ENCODE results near the gene CD3D.

The CD3D gene

GRCh38 chr11:118364956-118365615, 22.6 kb upstream of the CD3D start:
- H3K9ac ChIP-seq (ENCODE audit: low read depth, low read length) = no peak overlapping the region
- no peaks in the 10 kb centered on the region for H3K27me3 ChIP-seq (ENCODE audit: insufficient read depth, low read length, poor library complexity)
- H3K4me1 ChIP-seq (ENCODE audit: insufficient read depth, low read length) = peaks cover 30% of the 10 kb centered on the region
- no peak overlapping the region for H3K27ac ChIP-seq (ENCODE audit: low read length)
- no peak overlapping the region for H3K4me2 ChIP-seq (ENCODE audit: insufficient read depth, low read length)
- no peaks in the 10 kb centered on the region for H3K9me3 ChIP-seq (ENCODE audit: insufficient read depth, low read length, severe bottlenecking)
- peaks cover 57% of the 10 kb centered on the region for H3K36me3 ChIP-seq (ENCODE audit: insufficient read depth, low read length)
- no peak for DNase-seq
- H3K4me3 ChIP-seq (ENCODE audit: low read depth in 1 of 2, low read length in 2 of 2) = no peak overlapping the region
- TF ChIP-seq EZH2 (IDR thresholded peaks at IDR 0.05; ENCODE audit: borderline replicate concordance, low read depth, low read length, severe bottlenecking) = no peak
- no peak for TF ChIP-seq CTCF (IDR thresholded peaks at IDR 0.05; ENCODE audit: borderline replicate concordance, extremely low read depth, low read length, poor library complexity, severe bottlenecking)
- H3K79me2 ChIP-seq (ENCODE audit: insufficient read depth, low read length) = peaks cover 53% of the 10 kb centered on the region
- ATAC-seq (ENCODE audit: insufficient read depth, low read depth) = no peak
- H4K20me1 ChIP-seq (ENCODE audit: insufficient read depth, low read length) = 0 out of 2 replicates have a peak, but pooled peaks cover 2% of the 10 kb centered on the region
- no peak overlapping the region for H2AFZ ChIP-seq (ENCODE audit: low read depth, low read length)

GRCh38 chr11:118359295-118359958, 16.9 kb upstream of the CD3D start, which contains the start of gene UBE4A:
UBE4A (plus strand) TSS chr11:118359600; CDS start chr11:118365081, 5,481 bp downstream.
- Histone ChIP-seq H3K9ac (ENCODE audit: low read depth, low read length) (peak within 1 kb of the TSS; percentile 70), H3K4me1 (ENCODE audit: insufficient read depth, low read length) (peaks cover 39% of the 10 kb centered on the region), H3K9me3 (ENCODE audit: insufficient read depth, low read length, severe bottlenecking) (no peaks in the 10 kb centered on the region), H3K4me2 (ENCODE audit: insufficient read depth, low read length) (peak within 1 kb of the TSS; percentile 95), H3K4me3 (ENCODE audit: low read depth in 1 of 2, low read length in 2 of 2) (peak within 1 kb of the TSS; percentile 71 to 85), H3K27ac (ENCODE audit: low read length) (peak within 1 kb of the TSS; percentile 82), H3K79me2 (ENCODE audit: insufficient read depth, low read length) (peaks cover 50% of the 10 kb centered on the region), H4K20me1 (ENCODE audit: insufficient read depth, low read length) (0 out of 2 replicates have a peak, but pooled peaks cover 2% of the 10 kb centered on the region), H3K36me3 (ENCODE audit: insufficient read depth, low read length) (peaks cover 19% of the 10 kb centered on the region), H3K27me3 (ENCODE audit: insufficient read depth, low read length, poor library complexity) (no peaks in the 10 kb centered on the region), H2AFZ (ENCODE audit: low read depth, low read length) (peak within 1 kb of the TSS; percentile 75)
- peak; percentile 98 for DNase-seq
- TF ChIP-seq EZH2 (IDR thresholded peaks at IDR 0.05; ENCODE audit: borderline replicate concordance, low read depth, low read length, severe bottlenecking) (no peak), CTCF (IDR thresholded peaks at IDR 0.05; ENCODE audit: borderline replicate concordance, extremely low read depth, low read length, poor library complexity, severe bottlenecking) (no peak)
- ATAC-seq (ENCODE audit: insufficient read depth, low read depth) = peak; percentile 89

GRCh38 chr11:118358071-118358470, 15.6 kb upstream of the CD3D start:
- no peak overlapping the region for H2AFZ ChIP-seq (ENCODE audit: low read depth, low read length)

More at GRCh38 chr11:118358071-118358470, 15.6 kb upstream of the CD3D start:
- TF ChIP-seq CTCF (IDR thresholded peaks at IDR 0.05; ENCODE audit: borderline replicate concordance, extremely low read depth, low read length, poor library complexity, severe bottlenecking) (no peak), EZH2 (IDR thresholded peaks at IDR 0.05; ENCODE audit: borderline replicate concordance, low read depth, low read length, severe bottlenecking) (no peak)
- ATAC-seq (ENCODE audit: insufficient read depth, low read depth) (no peak), DNase-seq (no peak)
- Histone ChIP-seq H3K36me3 (ENCODE audit: insufficient read depth, low read length) (peaks cover 27% of the 10 kb centered on the region), H3K9me3 (ENCODE audit: insufficient read depth, low read length, severe bottlenecking) (no peaks in the 10 kb centered on the region), H3K79me2 (ENCODE audit: insufficient read depth, low read length) (peaks cover 37% of the 10 kb centered on the region), H3K27me3 (ENCODE audit: insufficient read depth, low read length, poor library complexity) (no peaks in the 10 kb centered on the region), H4K20me1 (ENCODE audit: insufficient read depth, low read length) (0 out of 2 replicates have a peak, but pooled peaks cover 2% of the 10 kb centered on the region), H3K4me3 (ENCODE audit: low read depth in 1 of 2, low read length in 2 of 2) (no peak overlapping the region), H3K4me2 (ENCODE audit: insufficient read depth, low read length) (no peak overlapping the region), H3K4me1 (ENCODE audit: insufficient read depth, low read length) (peaks cover 39% of the 10 kb centered on the region), H3K27ac (ENCODE audit: low read length) (no peak overlapping the region), H3K9ac (ENCODE audit: low read depth, low read length) (no peak overlapping the region)
